ENCODE data around the gene PKIB. TPM values are rescaled to one million over a fixed set of nuclear protein-coding genes. Genes with fewer than 3 reads are reported as not detected.

The PKIB gene
- total and polyA plus RNA-seq, 2 of the 4 experiments (the other 2 are of a cell fraction) = 6.3 to 13.1 TPM

GRCh38 chr6:122694602-122695001, 84.4 kb downstream of the PKIB start:
- no peak overlapping the region for H4K8ac ChIP-seq (ENCODE audit: low read depth in 2 of 2, low read length in 2 of 2)
- intact Hi-C loops (cut with micrococcal nuclease) = no loop called here
- H3K9ac ChIP-seq (ENCODE audit: low read depth, low read length) = no peak overlapping the region
- H3K4ac ChIP-seq (ENCODE audit: low read depth, low read length) = no peak overlapping the region; the same call in 1 of the 2 replicates
- no peak for DNase-seq
- H3K23ac ChIP-seq (ENCODE audit: low read depth, low read length) = no peak overlapping the region
- H3K4me1 ChIP-seq (ENCODE audit: control insufficient read depth, insufficient read depth, low read length) = peaks cover 7% of the 10 kb centered on the region
- in situ Hi-C loops (cut with MboI; ENCODE audit: low sequenced_read_pairs) = no loop called here
- no peak overlapping the region for H2AK9ac ChIP-seq (replicated peaks; ENCODE audit: low read depth, low read length, poor library complexity)
- no peak for TF ChIP-seq RCOR1 (IDR thresholded peaks at IDR 0.05; ENCODE audit: insufficient replicate concordance, low read length)
- no peak for TF ChIP-seq MAFK (IDR thresholded peaks at IDR 0.05; ENCODE audit: low read depth, low read length)
- H3K4me3 ChIP-seq (ENCODE audit: insufficient read depth, low read depth, low read length) = no peak overlapping the region
- no CpG with 5 or more reads among the region's 3 CpGs for WGBS, 2 experiments (ENCODE audit: extremely low coverage in 2 of 2, insufficient read length in 1 of 2)
- no peak overlapping the region for H3K18ac ChIP-seq (ENCODE audit: low read depth, low read length)
- H3K36me3 ChIP-seq (ENCODE audit: control insufficient read depth, insufficient read depth, low read length) = no peaks in the 10 kb centered on the region
- H4K5ac ChIP-seq (ENCODE audit: low read depth, low read length) = no peak overlapping the region
- H4K20me1 ChIP-seq (ENCODE audit: insufficient read depth, low read length) = no peaks in the 10 kb centered on the region
- H3K79me1 ChIP-seq (ENCODE audit: low read depth in 1 of 2, low read length in 2 of 2) = peaks cover 0 to 4% of the 10 kb centered on the region in 2 experiments; a peak in 1 of 4 replicates
- H3K9me1 ChIP-seq (ENCODE audit: insufficient read depth, low read length) = peaks cover 8% of the 10 kb centered on the region
- no peak overlapping the region for H2AK5ac ChIP-seq (ENCODE audit: low read depth, low read length)
- H3K27me3 ChIP-seq (ENCODE audit: control insufficient read depth, insufficient read depth, low read length) = no peaks in the 10 kb centered on the region
- no peak overlapping the region for H2AFZ ChIP-seq (replicated peaks; ENCODE audit: low read length, poor library complexity)
- H2BK120ac ChIP-seq (ENCODE audit: low read depth, low read length) = peak overlapping the region; percentile 61; the same call in 1 of the 2 replicates
- no peak overlapping the region; the same call in 2 of the 3 replicates for H2BK15ac ChIP-seq (ENCODE audit: low read depth, low read length)
- H2BK5ac ChIP-seq (ENCODE audit: low read depth, low read length, poor library complexity, severe bottlenecking) = no peak overlapping the region
- POLR2A ChIA-PET (ENCODE audit: unreplicated experiment) = interaction anchor here (0.6 kb wide), 1 partner anchor 10 kb away, joined by 3 read pairs; no protein-coding TSS in a partner anchor
- BruUV-seq (replicated peaks) = no TSS peak
- H4K91ac ChIP-seq (ENCODE audit: insufficient read depth, low read depth, low read length) = no peak overlapping the region
- peak overlapping the region; percentile 49 for H2BK20ac ChIP-seq (ENCODE audit: low read depth, low read length)
- no peak overlapping the region for H3K27ac ChIP-seq (ENCODE audit: insufficient read depth, low read length)
- no peaks in the 10 kb centered on the region for H3K9me3 ChIP-seq (ENCODE audit: control insufficient read depth, insufficient read depth, low read length)
- ATAC-seq (ENCODE audit: low read depth) = no peak
- H3K56ac ChIP-seq (ENCODE audit: extremely low read depth, insufficient read depth, low read length) = no peak overlapping the region
- H3K4me2 ChIP-seq (ENCODE audit: low read depth, low read length) = no peak overlapping the region
- dilution Hi-C loops (cut with HindIII; ENCODE audit: low sequenced_read_pairs, unreplicated experiment) = no loop called here
- no peak overlapping the region for H3K14ac ChIP-seq (replicated peaks; ENCODE audit: low read depth, low read length)
- CTCF ChIA-PET = no interaction called here

Data from IMR-90 (cell line).